ENCODE measurements around the gene SLC12A7.
"Not testable (repeated sequence)": the region's sequence is repeated elsewhere in the genome, so short reads cannot be mapped to it uniquely, and the experiment has no call there.

SLC12A7 gene

DNA sequence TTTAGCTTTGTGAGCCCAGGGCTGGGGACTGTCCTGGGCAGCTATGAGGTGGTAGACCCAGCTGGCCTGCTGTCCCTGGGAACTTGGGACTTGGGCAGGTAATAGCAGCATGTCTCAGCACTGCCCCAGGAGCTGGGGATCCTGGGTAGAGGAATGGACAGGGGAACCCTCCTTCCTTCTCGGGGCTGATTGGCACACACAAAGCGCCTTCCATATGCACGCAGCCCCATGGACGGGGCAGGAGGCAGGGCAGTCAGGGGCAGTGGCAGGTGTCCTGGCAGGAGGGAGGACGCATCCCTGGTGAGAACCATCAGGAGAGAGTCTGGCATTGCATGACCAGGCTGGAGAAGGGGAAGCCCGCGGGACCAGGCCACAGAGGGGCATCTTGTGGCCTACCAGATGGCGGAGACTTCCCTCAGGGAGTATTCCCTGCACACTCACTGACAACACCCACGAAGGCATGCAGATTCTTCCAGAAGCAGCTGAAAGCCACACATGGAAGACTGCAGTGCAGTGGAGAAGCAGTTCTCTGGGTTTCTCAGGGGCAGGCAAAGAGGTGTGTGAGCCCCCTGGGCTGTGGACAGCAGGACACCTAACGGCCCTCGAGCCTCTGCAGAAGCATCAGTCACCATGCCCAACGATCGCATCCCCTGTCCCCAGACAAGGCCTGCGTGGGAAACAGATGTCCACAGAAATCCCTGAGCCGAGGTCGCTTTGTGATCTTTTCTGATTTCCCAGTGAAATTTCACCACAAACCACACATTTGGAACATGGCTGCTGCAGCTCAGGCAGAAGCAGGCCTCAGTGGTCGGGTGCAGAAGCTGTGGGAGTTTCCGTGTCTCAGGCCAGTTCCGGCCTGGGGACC, 110.2 kb downstream of the SLC12A7 start:
- DNase-seq, result no peak

GRCh38 chr5:1000831-1001230, 111.0 kb downstream of the SLC12A7 start:
- not testable (repeated sequence) for DNase-seq
